COLO668 (cell line): ENCODE measurements around the gene OR4E1.
"Not testable (repeated sequence)": the region's sequence is repeated elsewhere in the genome, so short reads cannot be mapped to it uniquely, and the experiment has no call there.

Experiments
- DNase-seq: peaks from one replicate; lab custom pipeline; 2025; ENCODE audit not compliant: unreplicated experiment; lab: John Stamatoyannopoulos, UW

OR4E1 gene, protein sequence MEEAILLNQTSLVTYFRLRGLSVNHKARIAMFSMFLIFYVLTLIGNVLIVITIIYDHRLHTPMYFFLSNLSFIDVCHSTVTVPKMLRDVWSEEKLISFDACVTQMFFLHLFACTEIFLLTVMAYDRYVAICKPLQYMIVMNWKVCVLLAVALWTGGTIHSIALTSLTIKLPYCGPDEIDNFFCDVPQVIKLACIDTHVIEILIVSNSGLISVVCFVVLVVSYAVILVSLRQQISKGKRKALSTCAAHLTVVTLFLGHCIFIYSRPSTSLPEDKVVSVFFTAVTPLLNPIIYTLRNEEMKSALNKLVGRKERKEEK

DNA sequence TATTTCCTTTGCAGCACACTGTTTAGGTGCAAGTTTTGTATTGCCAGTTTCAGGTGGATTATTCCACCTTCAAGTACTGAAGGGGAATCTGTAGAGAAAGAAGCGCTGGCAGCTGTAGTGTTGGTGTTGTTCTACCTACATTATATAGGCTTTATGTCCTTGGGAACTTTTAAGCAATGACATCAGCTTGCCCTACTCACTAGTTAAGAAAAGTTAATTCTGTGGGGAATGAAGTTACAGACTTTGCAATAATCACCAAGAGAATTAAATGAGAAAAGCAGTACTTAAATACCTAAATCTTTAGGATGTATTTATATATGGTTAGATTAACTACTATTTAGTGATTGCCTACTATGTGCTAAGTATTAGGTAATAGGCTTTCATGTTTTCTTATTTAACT is at the start of gene OR4E1:
Gene OR4E1 (minus strand): TSS at position 101 of the 400 bp plus-strand sequence. CDS start 2,883 bp downstream, outside the sequence.
- no peak for DNase-seq

DNA sequence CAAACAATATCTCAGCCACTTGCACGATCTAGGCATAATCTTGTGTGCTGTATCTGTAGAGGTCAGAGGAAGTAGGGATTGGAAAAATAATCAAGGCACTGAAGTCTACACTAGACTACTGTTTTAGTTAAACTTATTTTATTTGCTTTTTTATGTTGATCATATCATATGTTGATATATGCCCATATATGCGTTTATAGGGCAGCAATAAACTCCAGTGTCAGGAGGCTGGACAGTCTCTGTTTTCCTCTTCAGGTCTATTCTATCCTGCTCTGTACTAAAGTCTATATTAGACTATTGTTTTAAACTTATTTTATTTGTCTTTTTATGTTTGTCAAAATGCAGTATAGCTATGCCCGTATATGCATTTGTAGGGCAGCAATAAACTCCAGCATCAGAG is 47.9 kb upstream of the OR4E1 start:
- DNase-seq: no peak

DNA sequence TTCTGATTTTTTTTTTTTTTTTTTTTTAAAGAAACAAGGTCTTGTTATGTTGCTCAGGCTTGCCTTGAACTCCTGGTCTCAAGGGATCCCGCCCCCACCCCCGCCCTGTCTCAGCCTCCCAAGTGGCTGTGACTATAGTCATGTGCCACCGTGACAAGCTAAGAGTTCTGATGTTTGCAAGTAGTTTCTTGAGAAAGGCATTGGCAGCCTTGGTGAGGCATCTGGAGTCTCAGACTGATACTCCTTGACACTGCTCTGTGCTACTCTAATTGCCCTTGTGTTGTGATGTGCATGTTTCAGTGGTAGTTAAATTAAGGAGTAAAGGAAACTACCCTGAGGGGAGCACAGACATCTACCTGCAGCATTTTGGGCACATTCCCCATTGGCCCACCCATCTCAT is 46.2 kb upstream of the OR4E1 start:
- DNase-seq: no peak

DNA sequence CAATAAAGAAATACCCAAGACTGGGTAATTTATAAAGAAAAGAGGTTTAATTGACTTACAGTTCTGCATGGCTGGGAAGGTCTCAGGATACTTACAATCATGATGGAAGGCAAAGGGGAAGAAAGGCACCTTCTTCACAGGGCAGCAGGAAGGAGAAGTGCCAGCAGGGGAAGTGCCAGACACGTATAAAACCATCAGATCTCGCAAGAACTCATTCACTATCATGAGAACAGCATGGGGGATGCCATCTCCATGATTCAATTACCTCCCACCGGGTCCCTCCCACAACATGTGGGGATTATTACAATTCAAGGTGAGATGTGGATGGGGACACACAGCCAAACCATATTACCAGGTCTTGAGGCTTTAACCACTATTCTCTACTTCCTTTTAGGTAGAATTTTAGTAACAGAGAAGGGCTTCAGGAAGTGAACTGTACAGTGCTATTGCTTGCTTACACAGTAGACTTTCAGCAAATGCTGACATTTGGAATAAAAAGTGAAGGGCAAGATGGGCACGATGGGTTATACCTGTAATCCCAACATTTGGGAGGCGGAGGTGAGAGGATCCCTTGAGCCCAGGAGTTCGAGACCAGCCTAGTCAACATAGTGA is 40.8 kb upstream of the OR4E1 start:
- DNase-seq: no peak

DNA sequence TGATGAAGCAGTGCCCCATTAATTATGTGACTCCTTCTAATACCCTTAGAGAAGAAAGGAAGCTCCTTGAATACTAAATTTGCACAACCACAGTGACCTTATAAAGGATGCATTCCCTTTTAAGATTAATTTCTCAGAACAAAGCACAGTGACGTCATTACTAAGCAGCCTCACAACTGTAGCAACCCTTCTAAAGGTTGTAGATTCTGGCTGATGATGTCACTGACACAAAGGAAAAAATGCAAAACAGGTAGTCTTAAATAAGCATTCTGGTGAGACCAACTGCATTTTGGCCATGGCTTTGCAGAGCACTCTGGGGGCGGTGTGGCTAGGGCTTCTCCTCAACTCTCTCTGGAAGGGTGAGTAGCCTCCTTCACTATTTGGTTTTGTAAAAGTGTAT is 38.4 kb upstream of the OR4E1 start:
- DNase-seq: no peak

DNA sequence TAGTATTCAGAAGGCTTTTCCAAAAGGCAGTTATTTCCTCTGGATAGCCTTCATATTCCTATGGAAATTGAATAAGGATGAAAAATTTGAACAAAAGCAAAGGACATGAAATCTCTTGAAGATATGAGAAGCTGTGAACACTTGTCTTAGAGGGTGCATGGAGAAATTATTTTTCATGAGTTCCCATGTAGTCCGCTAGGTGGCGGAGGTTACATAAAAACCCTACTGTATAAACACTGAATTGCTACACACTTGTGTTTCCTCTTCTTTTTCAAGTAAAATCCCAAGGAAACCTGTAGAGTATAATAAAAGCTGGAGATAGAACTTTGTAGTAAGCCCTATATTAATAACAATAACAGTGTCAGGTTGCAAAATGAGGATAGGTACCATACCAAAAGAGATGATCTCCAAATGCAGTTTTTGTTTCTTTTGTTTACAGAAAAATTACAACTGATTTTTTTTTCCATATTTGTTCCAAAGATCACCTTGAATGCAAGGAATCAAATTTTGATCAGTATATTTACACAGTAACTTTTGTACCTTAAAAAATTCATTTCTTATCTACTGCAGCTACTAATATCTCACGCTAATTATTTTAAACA is 37.8 kb upstream of the OR4E1 start:
- DNase-seq: peak; percentile 37

DNA sequence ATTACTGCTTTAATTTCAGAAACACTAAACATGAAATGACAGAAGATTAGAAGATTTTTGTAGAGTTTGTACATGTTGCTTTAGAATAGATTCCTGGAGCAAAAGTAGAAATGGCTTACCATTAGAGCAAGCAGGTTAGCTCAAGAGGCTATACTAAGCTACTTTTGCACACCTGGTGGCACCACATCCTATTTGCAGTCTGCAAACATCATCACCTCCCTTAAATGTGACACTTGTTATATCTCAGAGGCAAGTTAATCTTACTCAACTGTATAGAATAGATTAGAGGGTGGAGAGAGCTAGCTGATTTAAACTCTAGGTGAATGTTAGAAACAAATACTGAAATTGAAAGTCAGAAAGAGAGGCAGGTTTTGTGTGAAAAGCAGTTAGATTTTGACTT is 30.7 kb upstream of the OR4E1 start:
- peak; percentile 12 for DNase-seq

DNA sequence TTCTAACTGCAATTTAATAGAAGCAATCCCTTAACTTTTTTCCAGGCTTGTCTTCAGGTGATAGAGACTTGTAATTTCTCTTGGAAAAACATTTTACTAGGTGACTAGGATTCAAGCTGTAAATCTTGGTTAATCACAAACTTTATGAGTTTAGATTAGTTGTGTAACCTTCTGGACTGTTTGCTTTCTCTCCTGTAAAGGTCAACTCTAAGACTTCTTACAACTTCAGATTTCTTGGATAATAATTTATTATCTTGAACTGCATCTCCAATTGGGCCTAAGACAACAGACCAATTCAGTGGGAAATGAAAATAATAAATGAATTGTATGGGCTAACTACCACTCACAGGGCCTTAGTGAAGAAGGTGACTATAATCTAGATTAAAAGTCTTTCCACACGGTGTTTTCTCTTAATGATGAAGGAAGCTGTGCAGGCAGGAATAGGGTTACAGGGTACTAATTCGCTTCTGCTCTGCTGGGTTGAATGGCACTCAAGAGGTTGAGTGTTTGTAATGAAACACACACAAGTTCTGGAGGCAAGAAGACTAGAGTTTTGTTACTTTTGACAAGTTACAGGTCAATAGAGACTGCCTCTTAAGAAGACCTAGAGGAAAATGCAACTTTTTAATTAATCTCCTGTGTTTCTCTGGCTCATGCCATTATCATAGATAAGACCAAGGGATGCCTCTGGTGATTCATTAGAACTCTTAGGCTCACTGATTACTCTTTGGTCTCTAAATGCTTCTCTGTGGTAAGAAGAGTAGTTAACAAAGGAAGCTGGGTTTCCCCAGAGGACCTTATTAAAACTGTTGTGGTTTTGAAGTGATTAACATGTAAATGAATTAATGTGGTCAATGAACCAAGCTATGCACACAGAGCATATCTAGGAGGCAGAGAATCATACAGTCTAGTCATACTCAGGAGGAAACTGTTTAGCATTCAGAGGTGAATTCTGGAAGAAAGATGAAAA is 30.0 kb upstream of the OR4E1 start:
- DNase-seq: no peak

DNA sequence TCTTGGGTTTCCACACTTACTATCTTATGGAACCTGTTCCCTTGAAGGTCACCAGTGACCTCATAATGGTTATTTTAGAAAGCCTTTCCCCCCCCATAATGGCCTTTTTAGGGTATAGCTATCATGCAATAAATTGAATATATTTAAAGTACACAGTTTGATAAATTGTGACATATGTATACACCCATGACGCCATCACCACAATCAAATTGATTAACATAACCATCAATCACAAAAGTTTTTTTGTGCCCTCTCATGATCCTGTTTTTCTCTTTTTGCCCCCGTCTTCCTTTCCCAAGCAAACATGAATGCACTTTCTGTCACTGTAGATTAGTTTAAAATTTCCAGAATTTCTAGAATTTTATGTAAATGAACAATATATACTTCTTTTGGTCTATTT is 28.7 kb upstream of the OR4E1 start:
- no peak for DNase-seq

DNA sequence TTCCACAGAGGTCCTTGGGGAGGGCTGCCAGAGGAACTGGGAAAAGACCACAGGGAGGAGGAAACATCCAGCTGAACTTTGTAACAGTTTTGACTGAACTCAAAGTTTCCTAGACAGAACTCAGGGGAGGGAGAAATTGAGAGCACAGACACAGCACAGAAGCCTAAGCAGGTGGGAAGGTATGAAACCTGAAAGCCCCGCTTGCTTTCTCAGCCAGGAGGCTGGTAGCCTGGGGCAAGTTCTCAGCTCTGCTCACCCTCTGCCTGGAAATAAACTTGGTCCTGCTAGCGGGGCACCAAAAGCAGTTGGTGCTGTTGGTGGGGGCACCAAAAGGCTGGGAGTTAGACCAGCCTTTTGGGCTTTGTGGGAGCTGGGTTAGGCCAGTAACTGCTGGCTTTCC is 25.9 kb upstream of the OR4E1 start:
- DNase-seq: no peak

DNA sequence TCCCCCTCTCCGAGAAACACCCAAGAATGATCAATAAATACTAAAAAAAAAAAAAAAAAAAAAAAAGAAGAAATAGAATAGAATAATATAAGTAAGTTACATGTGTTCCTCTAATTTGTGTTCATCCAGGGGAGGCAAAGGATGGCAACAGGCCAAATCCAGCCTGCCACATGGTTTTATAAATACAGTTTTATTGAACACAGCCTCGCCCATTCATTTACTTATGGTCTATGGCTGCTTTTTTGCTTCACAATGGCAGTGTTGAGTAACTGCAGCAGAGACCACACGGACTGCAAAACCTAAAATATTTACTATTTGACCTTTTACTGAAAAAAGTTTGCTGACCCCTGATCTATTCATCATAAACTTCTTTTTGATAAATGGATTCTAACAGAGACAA is 24.9 kb upstream of the OR4E1 start:
- DNase-seq: not testable (repeated sequence)

DNA sequence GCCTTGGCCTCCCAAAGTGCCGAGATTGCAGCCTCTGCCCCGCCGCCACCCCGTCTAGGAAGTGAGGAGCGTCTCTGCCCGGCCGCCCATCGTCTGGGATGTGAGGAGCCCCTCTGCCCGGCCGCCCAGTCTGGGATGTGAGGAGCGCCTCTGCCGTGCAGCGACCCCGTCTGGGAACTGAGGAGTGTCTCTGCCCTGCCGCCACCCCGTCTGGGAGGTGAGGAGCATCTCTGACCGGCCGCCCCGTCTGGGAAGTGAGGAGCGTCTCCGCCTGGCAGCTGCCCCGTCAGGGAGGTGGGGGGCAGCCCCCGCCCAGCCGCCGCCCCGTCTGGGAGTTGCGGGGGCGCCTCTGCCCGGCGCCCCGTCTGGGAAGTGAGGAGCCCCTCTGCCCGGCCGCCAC is 24.0 kb upstream of the OR4E1 start:
- not testable (repeated sequence) for DNase-seq

DNA sequence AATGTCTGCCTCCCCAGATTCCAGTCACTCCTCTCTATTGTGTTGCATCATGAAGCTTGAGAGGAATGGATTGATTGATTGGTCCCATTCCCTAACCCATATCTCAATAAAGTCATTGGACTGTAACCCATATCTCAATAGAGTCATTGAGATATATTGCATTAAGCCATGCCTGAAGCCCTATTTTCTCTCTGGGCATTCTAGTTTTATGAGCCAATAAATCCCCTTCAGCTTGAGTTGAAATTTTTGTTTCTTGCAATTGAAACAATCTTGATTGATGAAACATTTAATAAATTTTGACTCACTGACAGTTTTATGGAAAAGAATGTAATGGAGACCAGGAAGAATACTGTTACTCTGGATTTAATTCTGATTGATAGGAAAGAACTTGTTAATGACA is 20.8 kb upstream of the OR4E1 start:
- DNase-seq: no peak

DNA sequence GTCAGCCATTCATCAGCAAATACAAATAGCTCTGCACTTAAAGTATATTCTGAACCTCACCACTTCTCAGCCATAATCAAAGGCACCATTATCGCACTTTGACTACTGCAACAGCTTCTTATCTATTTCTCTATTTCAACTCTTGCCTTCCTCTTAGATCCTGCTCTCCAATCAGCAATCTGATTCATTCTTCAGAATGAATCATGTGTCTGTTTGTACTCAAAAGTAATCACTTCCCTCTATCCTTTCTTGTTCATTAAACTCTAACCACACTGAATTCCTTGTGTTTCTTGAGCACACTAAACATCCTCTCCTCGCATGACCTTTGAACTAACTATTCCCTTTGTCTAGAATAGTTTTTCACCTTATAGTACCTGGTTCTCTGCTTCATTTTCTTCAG is 12.8 kb upstream of the OR4E1 start:
- DNase-seq: no peak

DNA sequence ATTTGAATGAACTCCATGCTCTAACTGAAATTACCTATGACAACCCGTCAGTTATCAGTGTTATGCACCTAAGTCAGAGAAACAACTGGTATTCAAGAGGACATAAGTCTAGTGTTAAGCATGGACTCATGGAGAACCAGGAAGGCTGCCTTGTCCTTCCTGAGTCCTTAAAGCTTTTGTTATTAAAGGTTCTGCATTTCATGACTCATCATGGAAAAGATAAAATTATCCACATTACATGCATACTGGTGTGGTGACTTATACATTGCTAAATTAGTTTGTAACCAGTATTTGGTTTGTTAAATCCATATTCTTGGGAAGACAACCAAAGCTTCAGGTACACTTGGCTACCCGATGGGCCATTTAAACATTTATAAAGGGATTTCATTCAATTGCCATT is 6.5 kb upstream of the OR4E1 start:
- no peak for DNase-seq

DNA sequence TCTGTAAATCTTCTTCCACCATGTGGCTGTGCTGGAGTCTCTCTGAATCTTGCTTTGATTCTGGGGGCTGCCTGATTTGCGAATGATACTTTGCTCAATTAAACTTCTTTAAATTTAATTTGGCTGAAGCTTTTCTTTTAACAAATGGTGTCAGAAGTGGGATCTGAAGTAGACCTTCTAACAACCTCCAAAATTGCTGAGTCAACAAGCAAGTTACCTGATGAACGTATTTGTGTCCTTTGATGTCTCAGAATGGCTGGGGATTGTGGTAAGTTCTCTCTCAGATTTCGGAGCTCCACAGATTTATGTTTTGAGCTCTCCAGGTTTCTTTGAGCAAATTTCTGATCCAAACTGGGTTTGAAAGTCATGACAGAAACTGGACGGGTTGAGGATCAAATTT is 1.9 kb upstream of the OR4E1 start:
- no peak for DNase-seq

DNA sequence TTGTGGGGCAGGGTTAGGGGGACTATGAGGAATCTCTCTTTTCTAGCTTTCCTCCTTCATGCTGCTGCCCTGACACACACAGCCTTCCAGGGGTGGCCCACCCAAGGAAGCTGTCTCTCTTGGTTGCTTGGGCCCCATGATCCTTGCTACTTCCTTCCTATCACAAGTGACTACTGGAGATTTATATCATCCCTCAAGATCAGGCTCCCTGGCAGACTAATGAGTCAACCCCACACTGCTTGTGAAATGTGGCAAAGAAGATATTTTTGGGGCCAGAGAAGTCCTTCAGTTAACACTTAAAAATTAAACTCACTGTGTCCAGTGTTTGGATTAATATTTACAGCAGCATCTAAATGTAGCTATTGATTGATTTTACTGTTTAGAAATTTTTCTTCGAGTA is 1.5 kb downstream of the OR4E1 start:
- no peak for DNase-seq

DNA sequence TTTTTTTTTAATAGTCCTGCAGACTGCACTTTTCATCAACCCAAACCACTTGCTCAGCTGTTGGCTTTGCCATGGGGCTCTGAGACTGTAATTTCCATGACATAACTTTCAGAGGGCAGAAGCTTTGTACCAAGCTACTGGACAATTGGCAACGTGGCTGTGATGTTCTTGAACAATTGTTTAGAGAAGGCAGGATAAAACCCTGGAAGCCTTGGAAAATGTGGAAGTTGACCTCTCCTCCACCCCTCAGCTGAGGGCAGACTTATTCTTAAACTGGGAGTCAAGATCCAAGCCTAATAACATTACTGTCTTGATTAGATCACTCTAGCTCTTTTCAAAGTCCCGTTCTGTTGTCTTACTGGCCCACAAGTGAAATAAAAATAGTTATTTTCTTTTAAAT is 2.2 kb downstream of the OR4E1 start:
- DNase-seq: no peak

DNA sequence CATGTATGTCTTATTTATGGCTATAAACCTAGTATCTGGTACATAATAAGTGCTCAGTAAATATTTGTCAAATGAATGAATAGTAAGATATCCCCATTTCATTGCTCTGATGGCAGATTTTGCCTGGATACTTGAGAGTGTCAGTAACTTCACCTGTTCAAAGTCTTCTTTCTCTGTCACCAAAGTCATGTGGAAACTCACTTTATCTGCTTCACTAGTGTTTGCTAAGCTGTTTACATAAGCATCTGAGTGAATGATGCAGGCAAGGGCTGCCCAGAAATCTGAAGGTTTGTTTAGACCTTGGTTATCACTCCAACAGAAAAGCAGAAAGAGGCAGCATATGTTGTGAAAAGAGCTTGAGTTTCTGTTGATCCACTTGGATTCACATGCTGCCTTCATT is 4.3 kb downstream of the OR4E1 start:
- DNase-seq: peak; percentile 8

DNA sequence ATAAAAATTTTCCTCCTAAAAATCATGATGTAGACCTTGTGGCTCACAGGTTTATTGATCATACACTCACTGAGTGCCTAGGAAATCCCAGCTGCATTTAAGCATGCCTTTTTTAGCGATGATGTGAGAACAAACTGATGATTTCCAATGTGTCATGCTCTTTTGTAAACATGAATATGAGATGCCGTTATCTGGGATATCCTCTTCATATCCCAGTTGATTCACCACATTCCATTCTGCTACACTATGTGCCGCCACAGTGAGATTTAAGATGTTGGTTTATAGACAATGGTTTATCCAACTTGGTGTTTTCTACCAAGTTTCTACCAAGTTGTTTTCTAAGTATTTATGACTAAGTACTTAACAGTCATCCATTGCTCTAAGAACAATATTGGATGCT is 5.2 kb downstream of the OR4E1 start:
- no peak for DNase-seq

DNA sequence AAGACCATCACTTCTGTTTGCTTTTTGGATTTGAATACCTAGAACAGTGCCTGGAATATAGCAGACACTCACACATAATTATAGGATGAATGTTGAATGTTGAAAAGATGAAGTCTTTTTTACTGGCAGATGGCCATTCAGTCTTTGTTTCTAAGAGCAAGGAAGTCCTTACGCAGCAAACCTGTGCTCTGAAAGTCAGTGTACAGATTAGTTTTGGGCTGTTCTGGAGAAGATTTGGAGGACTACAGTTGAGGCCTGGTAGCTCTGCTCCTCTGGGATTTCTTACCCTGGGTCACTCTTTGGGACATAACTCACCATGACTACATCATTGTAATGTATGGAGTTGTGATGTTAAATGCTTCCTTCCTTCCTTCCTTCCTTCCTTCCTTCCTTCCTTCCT is 16.6 kb downstream of the OR4E1 start:
- no peak for DNase-seq
